Measurements from ENCODE around the gene RAD51D.

RAD51D gene

GRCh38 chr17:35082073-35082657 is 37.5 kb downstream of the RAD51D start:
- Histone ChIP-seq H4K20me1 (ENCODE audit: insufficient read depth, low read length) (no peaks in the 10 kb centered on the region), H3K79me2 (ENCODE audit: low read length) (peaks cover 97% of the 10 kb centered on the region), H3K4me2 (ENCODE audit: low read length) (peak overlapping the region; percentile 61), H3K9ac (ENCODE audit: low read length) (peak overlapping the region; percentile 20; the same call in 1 of the 2 replicates), H3K27ac (ENCODE audit: low read length) (peak overlapping the region; percentile 41), H2AFZ (ENCODE audit: low read depth, low read length) (no peak overlapping the region), H3K4me3 (ENCODE audit: low read length) (peak overlapping the region; percentile 39), H3K4me1 (ENCODE audit: low read length) (peaks cover 48% of the 10 kb centered on the region), H3K36me3 (replicated peaks; ENCODE audit: low read depth, low read length) (peaks cover 3% of the 10 kb centered on the region), H3K27me3 (ENCODE audit: low read depth, low read length) (no peaks in the 10 kb centered on the region), H3K9me3 (ENCODE audit: insufficient read depth, low read length) (no peaks in the 10 kb centered on the region)
- no peak for TF ChIP-seq EZH2phosphoT487 (IDR thresholded peaks at IDR 0.05; ENCODE audit: low read depth)
- TF ChIP-seq, protein P1, sequence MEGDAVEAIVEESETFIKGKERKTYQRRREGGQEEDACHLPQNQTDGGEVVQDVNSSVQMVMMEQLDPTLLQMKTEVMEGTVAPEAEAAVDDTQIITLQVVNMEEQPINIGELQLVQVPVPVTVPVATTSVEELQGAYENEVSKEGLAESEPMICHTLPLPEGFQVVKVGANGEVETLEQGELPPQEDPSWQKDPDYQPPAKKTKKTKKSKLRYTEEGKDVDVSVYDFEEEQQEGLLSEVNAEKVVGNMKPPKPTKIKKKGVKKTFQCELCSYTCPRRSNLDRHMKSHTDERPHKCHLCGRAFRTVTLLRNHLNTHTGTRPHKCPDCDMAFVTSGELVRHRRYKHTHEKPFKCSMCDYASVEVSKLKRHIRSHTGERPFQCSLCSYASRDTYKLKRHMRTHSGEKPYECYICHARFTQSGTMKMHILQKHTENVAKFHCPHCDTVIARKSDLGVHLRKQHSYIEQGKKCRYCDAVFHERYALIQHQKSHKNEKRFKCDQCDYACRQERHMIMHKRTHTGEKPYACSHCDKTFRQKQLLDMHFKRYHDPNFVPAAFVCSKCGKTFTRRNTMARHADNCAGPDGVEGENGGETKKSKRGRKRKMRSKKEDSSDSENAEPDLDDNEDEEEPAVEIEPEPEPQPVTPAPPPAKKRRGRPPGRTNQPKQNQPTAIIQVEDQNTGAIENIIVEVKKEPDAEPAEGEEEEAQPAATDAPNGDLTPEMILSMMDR (IDR thresholded peaks at IDR 0.05; ENCODE audit: low read depth, low read length) = no peak

- H3K79me2 ChIP-seq (ENCODE audit: low read length) = peaks cover 95% of the 10 kb centered on the region
- no peak for TF ChIP-seq EZH2phosphoT487 (IDR thresholded peaks at IDR 0.05; ENCODE audit: low read depth)
- TF ChIP-seq, protein P1 (IDR thresholded peaks at IDR 0.05; ENCODE audit: low read depth, low read length) = no peak
- H3K4me2 ChIP-seq (ENCODE audit: low read length) = peak overlapping the region; percentile 62
Measured at GRCh38 chr17:35081638-35082037, 38.0 kb downstream of the RAD51D start.

GRCh38 chr17:35080536-35080935 is 39.1 kb downstream of the RAD51D start:
- H3K9ac ChIP-seq (ENCODE audit: low read length) = peak overlapping the region; percentile 47
- H3K79me2 ChIP-seq (ENCODE audit: low read length) = peaks cover 88% of the 10 kb centered on the region
- no peak for TF ChIP-seq EZH2phosphoT487 (IDR thresholded peaks at IDR 0.05; ENCODE audit: low read depth)
- TF ChIP-seq, protein P1 (IDR thresholded peaks at IDR 0.05; ENCODE audit: low read depth, low read length) = no peak
- peak overlapping the region; percentile 32 for H3K4me3 ChIP-seq (ENCODE audit: low read length)
- H4K20me1 ChIP-seq (ENCODE audit: insufficient read depth, low read length) = no peaks in the 10 kb centered on the region
- peaks cover 3% of the 10 kb centered on the region for H3K36me3 ChIP-seq (replicated peaks; ENCODE audit: low read depth, low read length)
- H3K27me3 ChIP-seq (ENCODE audit: low read depth, low read length) = no peaks in the 10 kb centered on the region
- peaks cover 40% of the 10 kb centered on the region for H3K4me1 ChIP-seq (ENCODE audit: low read length)
- H3K4me2 ChIP-seq (ENCODE audit: low read length) = peak overlapping the region; percentile 62
- H3K9me3 ChIP-seq (ENCODE audit: insufficient read depth, low read length) = no peaks in the 10 kb centered on the region
- H3K27ac ChIP-seq (ENCODE audit: low read length) = peak overlapping the region; percentile 67
- no peak overlapping the region for H2AFZ ChIP-seq (ENCODE audit: low read depth, low read length)

More at GRCh38 chr17:35081638-35082037, 38.0 kb downstream of the RAD51D start:
- H3K9ac ChIP-seq (ENCODE audit: low read length) = peak overlapping the region; percentile 47; the same call in 1 of the 2 replicates
- H4K20me1 ChIP-seq (ENCODE audit: insufficient read depth, low read length) = no peaks in the 10 kb centered on the region
- H2AFZ ChIP-seq (ENCODE audit: low read depth, low read length) = no peak overlapping the region
- peak overlapping the region; percentile 67; the same call in 1 of the 2 replicates for H3K27ac ChIP-seq (ENCODE audit: low read length)
- H3K4me3 ChIP-seq (ENCODE audit: low read length) = no peak overlapping the region
- H3K36me3 ChIP-seq (replicated peaks; ENCODE audit: low read depth, low read length) = peaks cover 3% of the 10 kb centered on the region
- H3K9me3 ChIP-seq (ENCODE audit: insufficient read depth, low read length) = no peaks in the 10 kb centered on the region
- H3K27me3 ChIP-seq (ENCODE audit: low read depth, low read length) = no peaks in the 10 kb centered on the region
- peaks cover 42% of the 10 kb centered on the region for H3K4me1 ChIP-seq (ENCODE audit: low read length)

GRCh38 chr17:35079547-35080423 is 39.9 kb downstream of the RAD51D start:
- H4K20me1 ChIP-seq (ENCODE audit: insufficient read depth, low read length) = no peaks in the 10 kb centered on the region
- peak overlapping the region; percentile 47; the same call in 1 of the 2 replicates for H3K9ac ChIP-seq (ENCODE audit: low read length)
- no peaks in the 10 kb centered on the region for H3K27me3 ChIP-seq (ENCODE audit: low read depth, low read length)
- H3K27ac ChIP-seq (ENCODE audit: low read length) = peak overlapping the region; percentile 67
- H2AFZ ChIP-seq (ENCODE audit: low read depth, low read length) = no peak overlapping the region
- peak overlapping the region; percentile 32 for H3K4me3 ChIP-seq (ENCODE audit: low read length)
- peaks cover 44% of the 10 kb centered on the region for H3K4me1 ChIP-seq (ENCODE audit: low read length)
- H3K4me2 ChIP-seq (ENCODE audit: low read length) = peak overlapping the region; percentile 62
- peaks cover 89% of the 10 kb centered on the region for H3K79me2 ChIP-seq (ENCODE audit: low read length)
- H3K36me3 ChIP-seq (replicated peaks; ENCODE audit: low read depth, low read length) = peaks cover 3% of the 10 kb centered on the region
- TF ChIP-seq EZH2phosphoT487 (IDR thresholded peaks at IDR 0.05; ENCODE audit: low read depth) = no peak
- TF ChIP-seq, protein P1 (IDR thresholded peaks at IDR 0.05; ENCODE audit: low read depth, low read length) = no peak
- no peaks in the 10 kb centered on the region for H3K9me3 ChIP-seq (ENCODE audit: insufficient read depth, low read length)

Data from OCI-LY3 (cell line).